RWPE1 (cell line): Measurements from ENCODE around the gene TLCD3B.
"Not testable (repeated sequence)": the region's sequence is repeated elsewhere in the genome, so short reads cannot be mapped to it uniquely, and the experiment has no call there.

Experiments
- CTCF ChIA-PET: fragments of 350-600 bp; sonication (Branson Sonifier 250); formaldehyde crosslinking; extraction: SDS; loops from one replicate; lab custom pipeline; 2021; lab: Yijun Ruan, JAX
- POLR2A ChIA-PET: fragments of 400-600 bp; formaldehyde crosslinking; extraction: SDS; loops from one replicate; lab custom pipeline; 2020; ENCODE audit warnings: antibody characterized with exemption; ENCODE audit not compliant: low non-redundant PET; lab: Yijun Ruan, JAX
- DNase-seq: peaks from one replicate; pipeline ENCODE4 v3.0.0; 2012; ENCODE audit warnings: low spot score
- H3K27ac ChIP-seq: fragments of 450-650 bp; 2 replicates; pipeline ENCODE4 v1.5.1; 2017
- TF ChIP-seq, protein P1 (sequence below): fragments of 450-650 bp; conservative IDR thresholded peaks from 2 replicates; pipeline ENCODE4 v1.5.1; 2017; ENCODE audit warnings: low read depth, mild to moderate bottlenecking

The TLCD3B gene

GRCh38 chr16:30016555-30017276 is 14.4 kb downstream of the TLCD3B start:
- CTCF ChIA-PET: interaction anchor here (0.6 to 3.0 kb wide), 3 partner anchors 11 to 325 kb away, joined by 4 to 17 read pairs (median 5); partner anchors contain the start of gene TMEM219
- no peak overlapping the region for H3K27ac ChIP-seq
- no peak for DNase-seq
- TF ChIP-seq, protein P1, sequence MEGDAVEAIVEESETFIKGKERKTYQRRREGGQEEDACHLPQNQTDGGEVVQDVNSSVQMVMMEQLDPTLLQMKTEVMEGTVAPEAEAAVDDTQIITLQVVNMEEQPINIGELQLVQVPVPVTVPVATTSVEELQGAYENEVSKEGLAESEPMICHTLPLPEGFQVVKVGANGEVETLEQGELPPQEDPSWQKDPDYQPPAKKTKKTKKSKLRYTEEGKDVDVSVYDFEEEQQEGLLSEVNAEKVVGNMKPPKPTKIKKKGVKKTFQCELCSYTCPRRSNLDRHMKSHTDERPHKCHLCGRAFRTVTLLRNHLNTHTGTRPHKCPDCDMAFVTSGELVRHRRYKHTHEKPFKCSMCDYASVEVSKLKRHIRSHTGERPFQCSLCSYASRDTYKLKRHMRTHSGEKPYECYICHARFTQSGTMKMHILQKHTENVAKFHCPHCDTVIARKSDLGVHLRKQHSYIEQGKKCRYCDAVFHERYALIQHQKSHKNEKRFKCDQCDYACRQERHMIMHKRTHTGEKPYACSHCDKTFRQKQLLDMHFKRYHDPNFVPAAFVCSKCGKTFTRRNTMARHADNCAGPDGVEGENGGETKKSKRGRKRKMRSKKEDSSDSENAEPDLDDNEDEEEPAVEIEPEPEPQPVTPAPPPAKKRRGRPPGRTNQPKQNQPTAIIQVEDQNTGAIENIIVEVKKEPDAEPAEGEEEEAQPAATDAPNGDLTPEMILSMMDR: no peak
- POLR2A ChIA-PET: no interaction called here

GRCh38 chr16:30015450-30015849 is 15.6 kb downstream of the TLCD3B start:
- CTCF ChIA-PET: interaction anchor here (0.9 kb wide), 1 partner anchor 10 kb away, joined by 3 read pairs; no protein-coding TSS in a partner anchor
- POLR2A ChIA-PET, H3K27ac ChIP-seq, DNase-seq: not testable (repeated sequence)

GRCh38 chr16:30012598-30012997 is 18.5 kb downstream of the TLCD3B start:
- CTCF ChIA-PET: interaction anchor here (0.6 kb wide), 1 partner anchor 22 kb away, joined by 3 read pairs; no protein-coding TSS in a partner anchor
- POLR2A ChIA-PET, H3K27ac ChIP-seq, DNase-seq: not testable (repeated sequence)

DNA sequence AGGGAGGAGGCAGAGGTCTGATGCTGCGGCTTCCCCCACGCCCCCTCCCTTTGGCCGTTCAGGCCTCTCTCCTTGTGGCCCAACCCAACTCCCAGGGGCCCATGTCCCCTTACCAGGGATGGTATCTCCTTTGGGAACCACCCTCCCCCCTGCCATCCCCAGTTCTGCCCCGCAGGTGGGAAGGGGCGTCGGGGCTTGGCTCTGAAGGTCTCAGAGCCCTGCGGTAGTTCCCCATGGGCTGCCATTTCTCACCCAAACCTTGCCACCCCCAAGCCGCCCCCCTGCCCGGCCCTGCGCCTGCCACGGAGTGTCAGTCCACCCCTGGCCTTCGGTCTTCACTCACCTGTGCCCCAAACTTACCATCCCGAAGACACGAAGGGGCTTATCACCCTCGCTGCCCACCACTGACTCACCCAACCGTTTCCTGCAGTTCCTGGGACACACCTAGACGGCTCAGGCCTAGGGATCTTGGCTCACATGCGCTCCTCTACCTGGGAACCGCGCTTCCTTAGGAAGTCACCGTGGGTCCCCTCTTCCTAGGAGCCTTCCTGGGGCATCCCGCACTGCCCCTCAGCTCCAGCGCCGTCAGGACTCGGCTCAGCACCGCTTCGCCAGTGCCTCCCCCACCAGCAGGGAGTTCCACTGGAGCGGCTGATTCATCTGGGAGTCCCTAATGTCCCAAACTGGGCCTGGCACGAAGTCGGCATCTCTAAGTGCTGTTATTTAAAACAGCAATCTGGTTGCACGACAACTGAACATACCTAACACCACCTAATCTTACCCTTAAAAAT is 19.2 kb downstream of the TLCD3B start:
- H3K27ac ChIP-seq: no peak overlapping the region
- CTCF ChIA-PET: no interaction called here
- DNase-seq: no peak
- POLR2A ChIA-PET: interaction anchor here (0.7 kb wide), 1 partner anchor 18 kb away, joined by 3 read pairs; no protein-coding TSS in a partner anchor
- TF ChIP-seq, protein P1: no peak

DNA sequence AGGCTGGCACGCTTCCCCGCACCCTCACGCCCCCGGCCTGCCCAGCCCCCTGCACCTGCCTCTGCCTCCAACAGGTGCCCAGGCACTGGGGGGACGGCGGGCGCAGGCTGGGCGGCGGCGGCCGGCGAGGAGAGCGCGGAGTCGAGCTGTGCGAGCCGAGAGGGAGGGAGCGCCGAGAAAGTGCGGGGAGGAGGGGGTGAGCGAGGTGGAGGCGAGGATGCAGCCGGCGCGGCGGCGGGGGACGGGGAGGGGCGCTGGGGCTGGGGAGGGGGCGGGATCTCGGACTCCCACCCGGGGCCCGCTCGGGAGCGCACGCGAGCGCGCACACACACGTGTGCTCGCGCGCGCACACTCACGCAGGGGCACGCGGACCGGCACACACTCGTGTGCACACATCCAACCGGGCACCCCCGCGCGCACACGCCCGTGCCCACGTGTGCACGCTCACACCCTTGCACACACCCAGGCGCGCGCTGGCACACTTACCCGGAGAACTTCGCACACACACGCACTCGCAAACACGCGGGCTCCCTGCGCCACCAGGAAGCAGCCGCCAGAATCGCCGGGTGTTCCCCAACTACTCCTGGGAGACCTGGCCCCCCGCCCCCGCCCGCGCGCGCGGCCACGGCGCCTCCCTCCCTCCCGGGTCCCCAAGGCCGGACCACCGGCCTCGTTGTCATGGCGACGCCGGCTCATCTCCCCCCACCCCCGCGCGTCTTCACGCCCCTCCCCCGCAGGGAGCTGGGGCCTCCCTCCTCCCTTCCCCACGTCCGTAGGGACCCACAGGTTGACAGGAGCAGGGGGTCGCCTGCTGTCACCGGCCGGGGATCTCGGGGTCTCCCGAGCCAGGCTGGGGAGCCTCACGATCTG is 20.0 kb downstream of the TLCD3B start, which contains the start of gene DOC2A:
Gene DOC2A, minus strand, starts transcription at position 184 of the 870 bp plus-strand sequence. CDS start 805 bp downstream, outside the sequence.
- TF ChIP-seq, protein P1: no peak
- DNase-seq: no peak
- H3K27ac ChIP-seq: no peak within 1 kb of the TSS
- POLR2A ChIA-PET: interaction anchor here (0.7 kb wide), 1 partner anchor 17 kb away, joined by 3 read pairs; no protein-coding TSS in a partner anchor
- CTCF ChIA-PET: no interaction called here

GRCh38 chr16:30009990-30010843 is 20.9 kb downstream of the TLCD3B start:
- POLR2A ChIA-PET: no interaction called here
- CTCF ChIA-PET: interaction anchor here (0.6 kb wide), 1 partner anchor 29 kb away, joined by 3 read pairs; no protein-coding TSS in a partner anchor
- no peak overlapping the region for H3K27ac ChIP-seq
- no peak for DNase-seq
- TF ChIP-seq, protein P1: no peak
